IMR-90 (cell line): ENCODE data around the gene NUCB1. TPM values are rescaled to one million over a fixed set of nuclear protein-coding genes. Genes with fewer than 3 reads are reported as not detected.

Experiments used
- ATAC-seq: fragments of 200-7000 bp; cut with Tn5 transposase; 2 replicates; pipeline ENCODE4 v1.9.1; 2020; ENCODE audit warnings: low read depth, mild to moderate bottlenecking, moderate library complexity
- BruUV-seq: library from RNA; stranded (reverse); fragments of 400-500 nt; replicated peaks from 2 replicates; lab custom pipeline; 2021; lab: Mats Ljungman, UMichigan
- CTCF ChIA-PET: fragments of 300-600 bp; formaldehyde crosslinking; extraction: SDS; loops from one replicate; lab custom pipeline; 2021; ENCODE audit warnings: antibody characterized with exemption; lab: Yijun Ruan, JAX
- POLR2A ChIA-PET: fragments of 300-600 bp; sonication (Branson Sonifier 250); formaldehyde crosslinking; loops from one replicate; lab custom pipeline; 2022; ENCODE audit warnings: antibody characterized with exemption; ENCODE audit not compliant: unreplicated experiment; lab: Charles Lee
- DNase-seq: peaks from one replicate; pipeline ENCODE4 v3.0.0; 2013
- H2AFZ ChIP-seq: replicated peaks from 2 replicates; pipeline ENCODE3; 2013; ENCODE audit warnings: low read length, mild to moderate bottlenecking; ENCODE audit not compliant: poor library complexity
- H2AK5ac ChIP-seq: 2 replicates; pipeline ENCODE4 v1.6.1; 2013; ENCODE audit warnings: low read depth, low read length, inconsistent platforms
- H2AK9ac ChIP-seq: replicated peaks from 2 replicates; pipeline ENCODE3; 2013; ENCODE audit warnings: mild to moderate bottlenecking, low read depth, low read length, moderate library complexity; ENCODE audit not compliant: poor library complexity
- H2BK120ac ChIP-seq: 2 replicates; pipeline ENCODE4 v1.6.1; 2013; ENCODE audit warnings: low read depth, low read length, inconsistent platforms
- H2BK15ac ChIP-seq: 3 replicates; pipeline ENCODE4 v1.6.1; 2013; ENCODE audit warnings: low read depth, low read length, inconsistent platforms
- H2BK20ac ChIP-seq: 2 replicates; pipeline ENCODE4 v1.6.1; 2013; ENCODE audit warnings: low read depth, mild to moderate bottlenecking, inconsistent platforms, low read length, moderate library complexity
- H2BK5ac ChIP-seq: 2 replicates; pipeline ENCODE4 v1.6.1; 2013; ENCODE audit warnings: mild to moderate bottlenecking, low read depth, low read length, inconsistent platforms; ENCODE audit not compliant: poor library complexity, severe bottlenecking
- H3K14ac ChIP-seq: replicated peaks from 2 replicates; pipeline ENCODE4 v1.6.1; 2013; ENCODE audit warnings: low read depth, low read length, inconsistent platforms
- H3K18ac ChIP-seq: 2 replicates; pipeline ENCODE4 v1.6.1; 2013; ENCODE audit warnings: low read depth, low read length, control low read depth
- H3K23ac ChIP-seq: 2 replicates; pipeline ENCODE4 v1.6.1; 2013; ENCODE audit warnings: low read depth, low read length, inconsistent platforms
- H3K27ac ChIP-seq: 2 replicates; pipeline ENCODE4 v1.5.1; 2013; ENCODE audit warnings: mild to moderate bottlenecking, control low read depth, low read length; ENCODE audit not compliant: insufficient read depth
- H3K27me3 ChIP-seq: 2 replicates; pipeline ENCODE4 v1.6.1; 2013; ENCODE audit warnings: low read length; ENCODE audit not compliant: control insufficient read depth, insufficient read depth
- H3K36me3 ChIP-seq: 2 replicates; pipeline ENCODE4 v1.6.1; 2013; ENCODE audit warnings: low read length, mixed read lengths; ENCODE audit not compliant: control insufficient read depth, insufficient read depth
- H3K4ac ChIP-seq: 2 replicates; pipeline ENCODE4 v1.6.1; 2013; ENCODE audit warnings: low read depth, low read length, inconsistent platforms
- H3K4me1 ChIP-seq: 2 replicates; pipeline ENCODE4 v1.6.1; 2013; ENCODE audit warnings: low read length, mixed read lengths; ENCODE audit not compliant: control insufficient read depth, insufficient read depth
- H3K4me2 ChIP-seq: 2 replicates; pipeline ENCODE4 v1.6.1; 2013; ENCODE audit warnings: low read depth, mild to moderate bottlenecking, control low read depth, low read length, moderate library complexity
- H3K4me3 ChIP-seq: 2 replicates; pipeline ENCODE4 v1.5.1; 2013; ENCODE audit warnings: low read depth, mild to moderate bottlenecking, control low read depth, low read length, moderate library complexity; ENCODE audit not compliant: insufficient read depth
- H3K56ac ChIP-seq: 2 replicates; pipeline ENCODE4 v1.6.1; 2013; ENCODE audit warnings: low read length, inconsistent platforms; ENCODE audit not compliant: insufficient read depth; ENCODE audit errors: extremely low read depth
- H3K79me1 ChIP-seq, 2 experiments: 2 replicates each; pipeline ENCODE4 v1.6.1; 2013; ENCODE audit warnings: low read length in 2 of 2, inconsistent platforms in 1 of 2, low read depth in 1 of 2
- H3K9ac ChIP-seq: 2 replicates; pipeline ENCODE4 v1.6.1; 2013; ENCODE audit warnings: low read depth, low read length, control low read depth
- H3K9me1 ChIP-seq: 2 replicates; pipeline ENCODE4 v1.6.1; 2013; ENCODE audit warnings: low read length, inconsistent platforms; ENCODE audit not compliant: insufficient read depth
- H3K9me3 ChIP-seq: 2 replicates; pipeline ENCODE4 v1.6.1; 2013; ENCODE audit warnings: low read length; ENCODE audit not compliant: control insufficient read depth, insufficient read depth
- H4K20me1 ChIP-seq: 2 replicates; pipeline ENCODE4 v1.6.1; 2013; ENCODE audit warnings: low read length, inconsistent platforms; ENCODE audit not compliant: insufficient read depth
- H4K5ac ChIP-seq: 2 replicates; pipeline ENCODE4 v1.6.1; 2013; ENCODE audit warnings: mild to moderate bottlenecking, low read depth, low read length, control low read depth
- H4K8ac ChIP-seq, 2 experiments: 2 replicates each; pipeline ENCODE4 v1.6.1; 2013; ENCODE audit warnings: low read depth in 2 of 2, low read length in 2 of 2, control low read depth in 1 of 2, inconsistent platforms in 1 of 2
- H4K91ac ChIP-seq: 2 replicates; pipeline ENCODE4 v1.6.1; 2013; ENCODE audit warnings: low read depth, low read length, inconsistent platforms; ENCODE audit not compliant: insufficient read depth
- CEBPB ChIP-seq: IDR thresholded peaks from 2 replicates; pipeline ENCODE4 v1.6.1; 2012; ENCODE audit warnings: low read depth, low read length, improper control_type of control experiment
- USF2 ChIP-seq: fragments of 150-350 bp; IDR thresholded peaks from 2 replicates; pipeline ENCODE4 v1.6.1; 2017; ENCODE audit warnings: mild to moderate bottlenecking, antibody characterized with exemption, low read length, low read depth
- WGBS, 2 experiments: methylation state at CpG; one replicate each; pipeline versions ENCODE4 v1.1.5 to v1.1.7; 2013; ENCODE audit warnings: missing lambda C conversion rate in 2 of 2; ENCODE audit not compliant: insufficient read length in 1 of 2; ENCODE audit errors: extremely low coverage in 2 of 2; 5-methylcytosine and 5-hydroxymethylcytosine counted together
- dilution Hi-C: fragments of 300-500 bp; cut with HindIII; formaldehyde crosslinking; loops from one replicate; pipeline ENCODE4 v1.14.3; 2018; ENCODE audit warnings: low sequenced_read_pairs; ENCODE audit not compliant: unreplicated experiment
- in situ Hi-C: fragments of 300-500 bp; cut with MboI; formaldehyde crosslinking; loops from 3 replicates; pipeline ENCODE4 v1.14.3; 2019; ENCODE audit warnings: low sequenced_read_pairs, inconsistent platforms, mixed read lengths
- intact Hi-C: fragments of 100-400 bp; cut with micrococcal nuclease; formaldehyde crosslinking; loops from 2 replicates; pipeline ENCODE4 v1.10.0; 2022
- polyA plus RNA-seq, 3 experiments: library from polyadenylated mRNA; depleted of rRNA; stranded (reverse); fragments of >200 nt; gene quantifications; 2 replicates each; pipeline ENCODE4 v1.2.3, GENCODE V29; 2012; ENCODE audit warnings: low replicate concordance in 1 of 3
- total RNA-seq: library from RNA; depleted of rRNA; stranded (reverse); fragments of >200 nt; gene quantifications from 2 replicates; pipeline ENCODE4 v1.2.3, GENCODE V29; 2012

NUCB1 gene
- total and polyA plus RNA-seq, 2 of the 4 experiments (the other 2 are of a cell fraction), result 37.3 to 253 TPM

DNA sequence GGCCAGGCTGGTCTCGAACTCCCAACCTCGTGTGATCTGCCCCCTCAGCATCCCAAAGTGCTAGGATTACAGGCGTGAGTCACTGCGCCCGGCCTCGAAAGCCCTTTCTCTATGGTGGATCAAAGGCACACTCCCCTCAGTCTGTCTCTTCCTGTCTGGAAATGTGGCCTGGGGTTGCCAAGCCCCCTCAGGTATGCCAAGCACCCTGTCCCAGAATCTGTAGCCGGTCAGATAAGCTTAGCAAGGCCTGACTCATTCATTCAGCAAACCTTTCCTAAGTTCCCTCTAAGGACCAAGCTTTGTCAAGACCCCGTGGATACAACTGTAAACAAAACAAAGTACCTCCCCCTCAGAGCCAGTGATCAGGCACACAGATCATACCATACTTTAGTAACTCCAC lies 14.1 kb downstream of the NUCB1 start:
- dilution Hi-C loops, result no loop called here

More for the DNA sequence above, 14.1 kb downstream of the NUCB1 start:
- ChIA-PET POLR2A (no interaction called here), CTCF (no interaction called here)
- H3K4ac ChIP-seq, result no peak overlapping the region
- H2AK5ac ChIP-seq, result no peak overlapping the region
- no peak overlapping the region for H2AFZ ChIP-seq
- H3K9me3 ChIP-seq, result no peaks in the 10 kb centered on the region
- no peak overlapping the region for H3K23ac ChIP-seq
- H2BK15ac ChIP-seq, result no peak overlapping the region
- H3K27me3 ChIP-seq, result no peaks in the 10 kb centered on the region
- H3K18ac ChIP-seq, result no peak overlapping the region
- H3K36me3 ChIP-seq, result peaks cover 56% of the 10 kb centered on the region
- H3K9ac ChIP-seq, result no peak overlapping the region
- H3K4me2 ChIP-seq, result no peak overlapping the region
- no peak for TF ChIP-seq CEBPB
- no peak for TF ChIP-seq USF2
- H2BK5ac ChIP-seq, result no peak overlapping the region
- no peaks in the 10 kb centered on the region for H3K4me1 ChIP-seq
- H4K20me1 ChIP-seq, result no peaks in the 10 kb centered on the region; the same call in 1 of the 2 replicates
- intact Hi-C loops (no loop called here), in situ Hi-C loops (no loop called here)
- no peak overlapping the region for H4K8ac ChIP-seq
- no peak overlapping the region for H3K27ac ChIP-seq
- ATAC-seq, result no peak
- 96% methylated on average over 6 of the region's 8 CpGs; no CpG with 5 or more reads in 1 of the 2 experiments for WGBS, 2 experiments
- H2BK120ac ChIP-seq, result no peak overlapping the region
- H2AK9ac ChIP-seq, result no peak overlapping the region
- no peak overlapping the region for H3K4me3 ChIP-seq
- H4K5ac ChIP-seq, result no peak overlapping the region
- no peak overlapping the region for H3K56ac ChIP-seq
- no peak for DNase-seq
- no TSS peak for BruUV-seq
- H3K79me1 ChIP-seq, result 0 out of 4 replicates have a peak, but pooled peaks cover 0 to 14% of the 10 kb centered on the region in 2 experiments
- H3K9me1 ChIP-seq, result no peaks in the 10 kb centered on the region
- H4K91ac ChIP-seq, result no peak overlapping the region
- no peak overlapping the region for H2BK20ac ChIP-seq
- no peak overlapping the region for H3K14ac ChIP-seq
